Ecto neural progenitor cell (in vitro differentiated cells): ENCODE results near the gene TMED1.

Experiments used
- DNase-seq: peaks from one replicate; pipeline ENCODE4 v3.0.0-alpha.2; 2018; ENCODE audit warnings: low spot score

Gene TMED1

DNA sequence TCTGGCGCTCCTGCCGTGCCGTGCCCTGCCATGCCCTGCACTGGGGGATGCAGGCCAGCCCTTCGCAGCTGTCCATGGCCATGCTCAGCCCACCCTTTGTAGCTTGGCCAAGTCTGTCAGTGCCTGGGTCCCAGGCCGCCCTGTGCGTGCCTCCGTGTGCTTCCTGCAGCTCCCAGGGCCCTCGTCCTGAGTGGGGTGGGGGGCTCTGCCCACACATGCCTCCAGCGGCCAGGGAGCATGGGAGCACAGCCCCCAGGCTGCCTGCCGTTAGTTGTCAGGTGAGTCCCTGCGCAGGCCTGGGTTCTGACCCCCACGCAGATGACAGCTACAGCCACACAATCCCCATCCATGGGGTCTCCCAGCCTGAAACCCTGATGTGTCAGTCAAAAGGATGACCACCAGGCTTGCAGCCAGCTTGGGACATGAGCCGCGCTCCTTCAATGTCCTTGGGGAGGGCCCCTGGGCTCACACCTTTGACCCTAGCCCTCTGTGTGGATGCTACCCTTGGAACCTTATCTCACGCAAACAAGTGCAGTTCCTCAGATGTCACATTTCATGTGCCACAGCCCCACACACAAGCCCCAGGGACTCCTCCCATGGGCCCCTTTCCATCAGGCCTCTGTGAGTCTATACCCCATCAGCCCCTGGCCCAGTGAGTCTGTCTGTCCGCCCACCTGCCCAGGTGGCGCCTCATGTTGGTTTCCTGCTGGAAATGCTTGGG lies 24.5 kb downstream of the TMED1 start:
- DNase-seq, result no peak

DNA sequence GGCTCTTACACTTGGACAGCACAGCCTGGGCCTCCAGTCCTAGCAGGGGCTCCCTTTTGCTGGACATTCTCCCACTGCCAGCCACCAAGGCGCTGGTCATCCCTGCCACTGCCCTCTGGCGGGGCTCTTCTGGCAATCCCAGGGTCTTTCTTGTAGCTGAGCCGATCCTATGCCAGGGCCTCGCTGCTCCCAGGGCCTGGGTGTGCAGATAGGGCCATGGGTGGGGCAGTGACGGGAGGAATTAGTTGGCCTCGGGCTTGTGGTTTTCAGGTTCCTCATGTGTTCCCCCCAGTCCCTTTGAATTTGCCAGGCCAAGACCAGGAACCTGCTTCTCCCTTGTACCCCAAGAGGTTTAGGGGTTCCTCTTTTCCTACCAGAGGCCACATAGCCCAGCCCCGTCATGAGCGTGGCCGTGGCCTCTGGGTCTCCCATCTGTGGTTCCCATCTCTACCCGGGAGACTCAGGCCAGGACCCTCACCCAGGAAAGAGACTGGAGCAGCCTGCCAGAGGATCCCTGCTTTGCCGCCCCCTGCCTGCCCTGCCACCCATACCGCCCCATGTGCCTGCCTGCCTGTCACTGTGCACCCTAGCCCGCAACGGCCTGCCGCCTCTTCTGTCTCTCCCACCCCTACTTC lies 26.2 kb downstream of the TMED1 start:
- no peak for DNase-seq

DNA sequence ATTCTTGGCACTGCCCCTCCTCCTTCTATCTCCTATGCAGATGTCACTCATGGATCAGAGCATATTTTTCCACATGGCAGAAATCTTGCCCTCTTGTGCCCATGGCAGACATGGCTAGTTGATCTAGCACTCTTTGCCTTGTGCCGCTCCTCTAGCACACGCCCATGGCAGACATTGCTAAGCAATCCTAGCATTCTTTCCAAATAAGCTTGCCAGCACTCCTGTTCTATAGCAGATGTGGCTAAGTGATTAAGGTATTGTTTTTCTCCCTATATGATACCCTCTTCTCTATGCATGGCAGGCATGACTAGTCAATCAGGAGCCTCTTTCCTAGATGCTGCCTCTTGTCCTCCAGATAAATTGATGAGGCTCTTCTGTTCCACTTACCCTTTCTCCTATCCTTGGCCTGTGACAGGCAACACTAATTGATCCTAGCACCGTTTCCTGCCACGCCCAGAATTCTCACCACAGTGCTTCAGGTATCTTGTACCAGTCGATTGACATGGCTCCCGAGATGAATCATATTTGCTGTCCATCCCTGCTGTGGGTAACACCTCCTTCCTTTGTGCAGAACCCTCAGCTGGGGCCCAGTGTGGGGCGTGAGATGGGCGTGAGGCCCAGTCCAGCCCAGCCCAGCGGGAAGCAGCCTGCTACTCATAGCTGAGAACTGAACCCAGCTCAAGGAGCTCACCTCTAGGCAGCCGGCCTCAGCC lies 26.9 kb downstream of the TMED1 start:
- DNase-seq, result no peak

DNA sequence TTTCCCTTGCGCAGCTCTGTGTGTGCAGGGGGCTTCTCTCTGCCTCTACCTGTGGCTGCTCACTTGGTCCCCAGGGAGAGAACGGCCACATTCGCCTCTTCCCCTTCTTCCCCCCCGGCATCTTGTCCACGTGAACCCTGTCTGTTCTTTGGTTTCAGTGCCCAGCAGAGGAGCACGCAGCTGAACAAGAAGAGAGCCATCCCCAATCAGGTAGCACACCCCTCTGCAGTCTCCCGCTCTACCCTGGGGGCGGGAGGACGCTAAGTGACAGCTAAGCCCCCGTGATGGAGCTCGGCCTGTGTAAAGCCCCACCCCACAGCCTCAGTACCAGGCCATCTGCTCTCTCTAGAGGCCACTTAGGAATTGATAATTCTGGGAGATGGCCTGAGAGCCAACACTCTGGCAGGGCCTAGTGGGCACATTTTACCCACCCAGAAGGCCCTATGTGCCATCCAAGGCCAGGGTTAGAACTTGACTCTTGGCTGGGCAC lies 30.2 kb downstream of the TMED1 start:
- no peak for DNase-seq

DNA sequence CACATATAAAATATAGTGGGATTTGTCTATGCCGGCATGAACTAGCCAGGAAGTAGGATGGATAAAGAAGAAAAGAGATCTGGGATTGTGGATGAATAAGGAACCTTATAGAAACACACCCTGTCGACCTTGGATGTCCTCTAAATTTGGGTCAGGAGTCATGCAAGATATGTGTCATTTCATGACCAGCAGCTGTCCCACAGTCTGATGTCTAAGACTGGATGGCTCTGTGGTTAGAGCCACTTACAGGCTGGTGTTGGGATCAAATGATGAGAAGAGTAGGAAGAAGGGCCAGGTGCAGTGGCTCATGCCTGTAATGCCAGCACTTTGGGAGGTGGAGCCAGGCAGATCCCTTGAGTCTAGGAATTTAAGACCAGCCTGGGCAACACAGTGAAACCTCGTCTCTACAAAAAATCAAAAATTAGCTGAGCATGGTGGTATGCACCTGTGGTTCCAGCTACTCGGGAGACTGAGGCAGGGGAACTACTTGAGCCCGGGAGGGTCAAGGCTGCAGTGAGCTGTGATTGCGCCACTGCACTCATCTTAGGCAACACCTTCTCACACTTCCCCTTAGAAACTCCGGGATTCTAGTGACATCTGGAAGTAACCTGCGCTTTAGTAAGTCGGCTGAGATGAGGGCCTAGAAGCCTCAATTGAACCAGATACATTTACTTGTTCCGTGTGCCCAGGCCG lies 30.8 kb downstream of the TMED1 start:
- DNase-seq, result no peak

DNA sequence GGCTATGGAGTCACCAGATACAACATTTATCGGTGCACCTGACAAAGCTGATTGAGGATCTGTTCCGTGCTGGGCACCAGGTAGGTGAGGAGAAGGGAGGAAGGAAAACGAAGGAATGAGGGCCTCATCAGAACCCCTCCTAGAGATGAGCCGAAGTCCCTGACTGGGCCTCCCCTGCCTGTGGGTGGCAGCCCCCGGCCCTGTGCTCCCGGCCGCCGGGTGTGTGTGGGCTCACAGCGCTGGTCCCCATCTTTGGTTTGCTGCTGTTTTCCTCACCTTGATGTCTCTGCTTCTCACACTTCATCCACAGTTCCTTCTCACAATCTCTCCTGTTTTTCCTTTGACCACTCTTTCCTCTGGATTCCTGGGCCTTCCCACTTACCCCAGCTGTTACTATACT lies 32.8 kb downstream of the TMED1 start:
- no peak for DNase-seq

DNA sequence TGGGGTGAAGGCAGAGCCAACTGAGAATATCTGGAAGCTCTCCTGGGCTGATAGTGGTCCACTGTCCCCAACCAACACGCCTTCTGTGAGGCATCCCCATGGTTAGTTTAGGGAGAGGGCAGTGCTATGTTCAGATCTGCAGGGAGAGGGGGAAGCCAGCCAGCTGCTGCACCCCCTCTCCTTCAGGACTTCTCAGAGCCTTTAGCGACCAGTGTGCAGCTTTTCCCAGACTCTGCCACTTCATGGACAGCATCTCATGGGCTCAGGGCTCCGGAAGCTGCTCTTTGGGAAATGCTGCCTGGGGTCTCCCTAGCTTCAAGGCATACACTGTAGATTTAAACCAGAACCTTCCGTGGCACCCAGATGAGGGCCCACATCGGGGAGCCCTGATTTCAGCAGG lies 33.5 kb downstream of the TMED1 start:
- DNase-seq, result no peak

DNA sequence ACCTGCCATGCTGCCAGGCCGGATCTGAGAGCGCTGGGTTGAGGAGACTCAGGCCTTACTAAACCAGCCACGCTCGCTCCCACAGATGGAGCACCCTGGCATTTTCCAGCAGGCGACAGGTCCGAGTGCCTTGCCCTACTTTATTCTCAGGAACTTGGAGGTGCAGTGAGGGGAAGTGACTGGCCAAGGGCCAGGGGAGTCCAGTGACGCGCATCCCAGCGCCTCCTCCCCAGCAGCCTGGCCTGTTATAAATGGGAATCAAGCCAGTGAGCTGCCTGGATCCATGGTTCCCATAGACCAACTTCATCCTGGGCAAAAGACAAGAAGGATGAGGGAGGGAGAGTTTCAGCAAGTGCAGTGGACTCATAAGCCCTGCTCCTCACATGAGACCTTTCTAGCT lies 35.5 kb downstream of the TMED1 start:
- DNase-seq, result no peak

DNA sequence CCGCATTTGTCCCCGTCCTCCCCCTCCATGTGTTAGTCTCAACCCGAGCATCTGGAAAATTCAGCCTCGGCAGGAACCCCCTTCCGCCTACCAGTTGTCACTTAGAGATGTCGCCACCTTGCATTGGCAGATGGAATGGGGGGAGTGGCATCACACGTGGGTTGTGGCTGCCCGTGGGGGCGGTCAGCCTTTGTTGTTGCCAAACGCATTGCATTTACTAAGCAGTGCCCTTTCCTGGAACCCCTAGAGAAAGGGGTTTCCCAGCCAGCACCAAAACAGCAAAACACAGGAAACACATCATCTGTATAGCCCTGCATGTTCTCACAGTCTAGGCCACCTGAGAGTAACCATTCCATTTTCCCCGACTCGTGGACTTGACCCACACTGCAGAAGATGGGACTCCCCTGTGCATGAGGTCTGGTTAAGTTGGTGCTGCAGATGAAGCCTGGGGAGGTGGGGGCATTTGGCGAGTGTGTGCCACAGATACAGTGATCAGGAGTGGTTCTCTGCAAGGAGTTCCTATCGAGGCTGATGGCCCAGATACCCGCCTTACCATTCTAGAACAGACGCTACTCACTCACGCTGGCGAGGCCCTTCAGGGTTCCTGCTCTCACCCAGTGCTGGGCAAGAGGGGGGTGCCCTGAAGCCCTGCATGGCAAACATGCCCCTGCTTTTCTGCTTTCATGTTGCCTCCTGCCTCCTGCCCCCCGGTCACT lies 38.3 kb downstream of the TMED1 start:
- DNase-seq, result no peak

DNA sequence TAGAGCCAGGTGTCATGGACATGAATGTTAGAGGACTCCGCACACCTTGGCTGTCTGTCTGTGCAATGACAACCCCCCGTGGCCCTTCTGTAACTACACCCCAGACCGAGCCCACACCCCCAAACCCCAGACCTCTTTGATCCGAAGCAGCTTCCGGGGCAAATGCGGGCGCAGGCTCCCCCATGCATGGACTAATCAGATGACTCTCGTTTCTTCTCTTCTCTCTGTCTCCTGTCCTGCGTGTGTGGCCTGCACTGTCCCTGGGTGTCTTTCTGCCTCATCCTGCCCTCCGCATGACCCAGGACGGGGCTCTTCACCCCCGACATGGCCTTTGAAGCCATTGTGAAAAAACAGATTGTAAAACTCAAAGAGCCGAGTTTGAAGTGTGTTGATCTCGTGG lies 38.9 kb downstream of the TMED1 start:
- DNase-seq, result no peak

DNA sequence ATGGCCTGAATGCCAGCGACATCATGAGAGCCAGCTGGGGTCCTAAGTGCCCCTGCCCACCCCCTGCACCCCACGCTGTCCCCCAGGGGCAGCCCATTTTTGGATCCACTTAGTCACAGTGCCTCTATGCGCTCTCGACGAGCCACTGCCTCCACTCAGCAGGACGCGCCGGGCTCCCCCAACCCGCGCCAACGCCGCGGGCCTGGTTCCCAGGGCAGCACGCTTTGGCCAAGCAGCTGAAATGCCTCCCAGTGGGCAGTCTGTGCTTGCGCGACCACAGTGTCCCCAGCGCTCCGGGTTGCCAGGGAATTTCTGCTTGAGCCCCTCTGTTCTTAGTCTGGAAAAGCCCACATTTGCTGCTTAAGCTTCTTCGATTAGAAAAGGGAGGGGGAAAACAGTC lies 39.4 kb downstream of the TMED1 start:
- DNase-seq, result no peak

DNA sequence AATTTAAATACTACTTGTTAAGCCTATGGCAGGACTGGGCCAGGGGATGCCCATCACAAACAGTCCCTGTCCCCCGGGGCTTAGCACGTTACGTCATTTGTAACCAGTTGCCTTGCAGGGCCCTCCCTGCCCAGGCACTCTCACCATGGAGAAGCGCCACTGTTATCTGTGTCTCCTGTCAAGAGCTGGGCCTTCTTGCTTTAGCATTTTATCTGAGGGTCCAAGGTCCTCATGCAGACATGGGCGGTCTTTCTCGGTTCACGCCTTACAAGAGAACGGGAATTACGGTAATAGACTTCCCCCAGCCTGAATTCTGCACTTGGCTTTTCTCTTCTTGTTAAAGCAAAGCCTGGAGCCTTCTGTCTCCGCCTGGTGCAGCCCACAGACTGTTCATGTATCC lies 46.1 kb downstream of the TMED1 start:
- DNase-seq, result no peak

DNA sequence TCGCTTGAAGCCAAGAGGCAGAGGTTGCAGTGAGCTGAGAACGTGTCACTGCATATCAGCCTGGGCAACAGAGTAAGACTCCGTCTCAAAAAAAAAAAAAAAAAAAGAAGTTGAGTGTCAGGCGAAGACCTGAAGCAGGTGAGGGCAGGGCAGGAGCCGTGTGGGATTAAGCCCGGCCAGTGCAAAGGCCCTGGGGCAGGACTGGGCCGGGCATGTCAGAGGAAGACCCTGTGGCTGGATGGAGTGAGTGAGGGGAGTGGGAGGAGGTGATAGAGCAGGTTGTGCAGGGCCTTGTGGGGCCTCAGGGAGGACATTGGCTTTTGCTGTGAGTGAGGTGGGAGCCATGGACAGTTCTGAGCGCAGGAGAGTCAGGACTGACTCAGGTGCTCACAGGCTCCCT lies 47.9 kb downstream of the TMED1 start:
- DNase-seq, result no peak

DNA sequence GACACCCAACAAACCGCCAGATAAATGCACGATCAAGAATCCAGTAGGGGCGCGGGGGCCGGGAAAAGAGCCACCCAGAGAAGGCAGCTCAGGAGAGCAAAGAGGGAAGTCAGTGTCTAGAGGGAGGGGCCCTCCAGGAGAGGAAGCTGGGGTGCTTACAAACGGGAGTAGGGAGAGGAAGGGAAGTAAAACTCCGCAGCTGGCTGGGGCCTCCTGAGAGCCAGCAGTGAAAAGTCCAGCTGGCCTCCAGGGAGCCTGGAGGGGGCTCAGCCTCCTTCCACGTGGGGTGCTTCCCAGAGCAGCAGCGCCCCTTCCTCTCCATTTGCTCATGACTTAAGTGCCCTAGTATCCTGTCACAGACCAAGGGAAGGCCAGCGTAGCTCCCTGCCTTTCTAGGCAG lies 51.8 kb downstream of the TMED1 start:
- DNase-seq, result no peak

DNA sequence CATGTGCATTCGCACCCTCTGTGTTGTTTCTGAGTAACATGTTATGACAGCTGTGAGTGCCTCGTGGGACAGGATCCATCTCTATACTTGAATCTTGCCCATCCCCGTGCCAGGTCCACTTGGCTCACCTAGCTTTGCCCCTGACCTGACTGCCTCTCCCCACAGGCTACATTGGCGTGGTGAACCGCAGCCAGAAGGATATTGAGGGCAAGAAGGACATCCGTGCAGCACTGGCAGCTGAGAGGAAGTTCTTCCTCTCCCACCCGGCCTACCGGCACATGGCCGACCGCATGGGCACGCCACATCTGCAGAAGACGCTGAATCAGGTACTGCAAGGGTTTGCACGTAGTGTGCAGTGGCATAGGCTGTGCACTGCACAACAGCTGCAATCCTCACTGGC lies 53.2 kb downstream of the TMED1 start:
- DNase-seq, result no peak
